Smooth muscle cell (in vitro differentiated cells): ENCODE data around the gene PXMP2. TPM values are rescaled to one million over a fixed set of nuclear protein-coding genes. Genes with fewer than 3 reads are reported as not detected.

ENCODE experiments used
- DNase-seq: peaks from one replicate; lab custom pipeline; 2025; ENCODE audit not compliant: unreplicated experiment; lab: John Stamatoyannopoulos, UW
- H2AFZ ChIP-seq: fragments of 200-600 bp; sonication (generic); 2 replicates; pipeline ENCODE4 v1.6.0; 2016; ENCODE audit warnings: antibody characterized with exemption, low read depth, mild to moderate bottlenecking
- H3F3A ChIP-seq: fragments of 200-600 bp; sonication (generic); 2 replicates; pipeline ENCODE4 v1.6.0; 2017; ENCODE audit warnings: antibody characterized with exemption, low read depth
- H3K27ac ChIP-seq: fragments of 200-600 bp; sonication (generic); 2 replicates; pipeline ENCODE4 v1.5.1; 2016; ENCODE audit warnings: low read depth, mild to moderate bottlenecking
- H3K27me3 ChIP-seq: fragments of 200-600 bp; sonication (generic); 2 replicates; pipeline ENCODE4 v1.6.1; 2016; ENCODE audit warnings: low read depth, mild to moderate bottlenecking
- H3K36me3 ChIP-seq: fragments of 200-600 bp; sonication (generic); 2 replicates; pipeline ENCODE4 v1.5.1; 2016; ENCODE audit warnings: low read depth
- H3K4me1 ChIP-seq: fragments of 200-600 bp; sonication (generic); 2 replicates; pipeline ENCODE4 v1.5.1; 2016; ENCODE audit warnings: low read depth
- H3K4me2 ChIP-seq: fragments of 200-600 bp; sonication (generic); 2 replicates; pipeline ENCODE4 v1.6.0; 2016; ENCODE audit warnings: mild to moderate bottlenecking
- H3K4me3 ChIP-seq: fragments of 200-600 bp; sonication (generic); 2 replicates; pipeline ENCODE4 v1.5.1; 2016; ENCODE audit warnings: mild to moderate bottlenecking
- H3K79me2 ChIP-seq: fragments of 200-600 bp; sonication (generic); 2 replicates; pipeline ENCODE4 v1.6.0; 2016; ENCODE audit warnings: low read depth, mild to moderate bottlenecking
- H3K9ac ChIP-seq: fragments of 200-600 bp; sonication (generic); 2 replicates; pipeline ENCODE4 v1.6.0; 2016; ENCODE audit warnings: low read depth
- H3K9me3 ChIP-seq: fragments of 200-600 bp; sonication (generic); replicated peaks from 2 replicates; pipeline ENCODE4 v1.5.1; 2016; ENCODE audit warnings: low read depth
- H4K20me1 ChIP-seq: fragments of 200-600 bp; sonication (generic); 2 replicates; pipeline ENCODE4 v1.6.0; 2016; ENCODE audit warnings: low read depth
- CTCF ChIP-seq: fragments of 200-600 bp; sonication (generic); IDR thresholded peaks from 2 replicates; pipeline ENCODE4 v1.5.1; 2017; ENCODE audit warnings: borderline replicate concordance, mild to moderate bottlenecking, antibody characterized with exemption; ENCODE audit not compliant: insufficient read depth, poor library complexity, severe bottlenecking
- WGBS: methylation state at CpG from one replicate; pipeline ENCODE4 v1.1.7; 2016; ENCODE audit warnings: low lambda C conversion rate; 5-methylcytosine and 5-hydroxymethylcytosine counted together
- polyA plus RNA-seq: library from polyadenylated mRNA; unstranded; fragments of >200 nt; fragmentation: Nextera tagmentation; extraction: Ambion mirVana; gene quantifications from 2 replicates; pipeline ENCODE4 v1.2.1, GENCODE V29; 2016
- total RNA-seq: library from RNA; depleted of rRNA; stranded (reverse); fragments of >200 nt; gene quantifications from 2 replicates; pipeline ENCODE4 v1.2.3, GENCODE V29; 2014

PXMP2 gene
- total and polyA plus RNA-seq, 2 experiments from 2014 or later, result 14.7 to 25.0 TPM

GRCh38 chr12:132719141-132719953 is 32.0 kb downstream of the PXMP2 start:
- H3F3A ChIP-seq, result peaks cover 17% of the 10 kb centered on the region
- WGBS, result 93% methylated on average over 31 of the region's 31 CpGs
- no peaks in the 10 kb centered on the region for H3K9me3 ChIP-seq
- H3K4me3 ChIP-seq, result no peak overlapping the region
- no peak overlapping the region for H3K4me2 ChIP-seq
- no peak for TF ChIP-seq CTCF
- H4K20me1 ChIP-seq, result peaks cover 58% of the 10 kb centered on the region
- no peak overlapping the region for H2AFZ ChIP-seq
- no peak overlapping the region for H3K27ac ChIP-seq
- no peak for DNase-seq
- peaks cover 19% of the 10 kb centered on the region for H3K79me2 ChIP-seq
- no peak overlapping the region for H3K9ac ChIP-seq
- H3K27me3 ChIP-seq, result no peaks in the 10 kb centered on the region
- peaks cover 4% of the 10 kb centered on the region for H3K36me3 ChIP-seq
- H3K4me1 ChIP-seq, result no peaks in the 10 kb centered on the region

- DNase-seq, result no peak
- H3K27ac ChIP-seq, result no peak overlapping the region
- peaks cover 15% of the 10 kb centered on the region for H3K79me2 ChIP-seq
- H3K4me1 ChIP-seq, result no peaks in the 10 kb centered on the region
- H3K9me3 ChIP-seq, result no peaks in the 10 kb centered on the region
- peaks cover 4% of the 10 kb centered on the region for H3K36me3 ChIP-seq
- no peak overlapping the region for H3K4me2 ChIP-seq
- H2AFZ ChIP-seq, result no peak overlapping the region
- H3K9ac ChIP-seq, result no peak overlapping the region
- H3K4me3 ChIP-seq, result no peak overlapping the region
- TF ChIP-seq CTCF, result no peak
- H3F3A ChIP-seq, result peaks cover 17% of the 10 kb centered on the region
- H4K20me1 ChIP-seq, result peaks cover 59% of the 10 kb centered on the region
- WGBS, result 98% methylated on average over 12 of the region's 12 CpGs
- no peaks in the 10 kb centered on the region for H3K27me3 ChIP-seq
Measured at GRCh38 chr12:132719954-132720324, 32.6 kb downstream of the PXMP2 start.

GRCh38 chr12:132720606-132721345 is 33.4 kb downstream of the PXMP2 start:
- Histone ChIP-seq H2AFZ (no peak overlapping the region), H3K79me2 (peaks cover 15% of the 10 kb centered on the region), H3K4me1 (no peaks in the 10 kb centered on the region), H3K27me3 (no peaks in the 10 kb centered on the region), H3K9me3 (no peaks in the 10 kb centered on the region), H3F3A (peaks cover 17% of the 10 kb centered on the region), H3K4me3 (no peak overlapping the region), H3K4me2 (no peak overlapping the region), H4K20me1 (peaks cover 68% of the 10 kb centered on the region), H3K27ac (no peak overlapping the region), H3K36me3 (peaks cover 4% of the 10 kb centered on the region), H3K9ac (no peak overlapping the region)
- TF ChIP-seq CTCF, result no peak
- no peak for DNase-seq
- WGBS, result 97% methylated on average over 25 of the region's 25 CpGs
